HG03025 (cell line): ENCODE measurements around the gene CRYGS.
"Not testable (repeated sequence)": the region's sequence is repeated elsewhere in the genome, so short reads cannot be mapped to it uniquely, and the experiment has no call there.

Source experiments
- ATAC-seq: cut with Tn5 transposase; IDR thresholded peaks from one replicate; pipeline ENCODE4 v1.9.1; 2021; ENCODE audit warnings: mild to moderate bottlenecking, moderate library complexity; ENCODE audit not compliant: unreplicated experiment, low FRiP score

Gene CRYGS

GRCh38 chr3:186564586-186564985 is 20.4 kb upstream of the CRYGS start:
- ATAC-seq = no peak

DNA sequence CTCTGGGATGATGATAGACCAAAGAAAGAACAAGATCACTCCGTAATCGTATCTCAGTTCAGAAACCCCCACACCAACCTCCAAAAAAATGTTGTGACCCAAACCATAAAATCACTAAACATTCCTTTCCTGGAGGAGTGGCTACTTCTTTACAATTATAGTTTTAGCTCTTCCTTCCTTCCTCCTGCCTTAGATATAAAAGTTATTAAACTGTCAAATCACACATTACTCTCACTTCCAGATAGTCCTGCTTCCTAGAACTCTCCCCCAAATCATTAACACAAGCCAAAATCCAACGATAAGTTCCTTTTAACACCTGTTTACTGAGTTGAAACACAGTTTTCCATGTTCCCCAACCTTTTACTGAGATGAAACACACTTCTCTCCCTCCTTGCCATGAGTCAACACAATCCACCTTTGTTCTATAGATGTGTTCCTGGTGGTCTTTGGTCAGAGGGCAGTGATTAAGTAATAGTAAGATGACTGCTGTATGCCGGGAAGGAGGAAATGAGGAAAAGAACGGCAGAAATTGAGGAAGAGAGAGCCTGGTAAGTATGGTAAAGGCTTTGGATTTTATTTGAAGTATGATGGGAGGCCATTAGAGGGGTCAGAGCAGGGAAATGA is 8.3 kb upstream of the CRYGS start:
- no peak for ATAC-seq

DNA sequence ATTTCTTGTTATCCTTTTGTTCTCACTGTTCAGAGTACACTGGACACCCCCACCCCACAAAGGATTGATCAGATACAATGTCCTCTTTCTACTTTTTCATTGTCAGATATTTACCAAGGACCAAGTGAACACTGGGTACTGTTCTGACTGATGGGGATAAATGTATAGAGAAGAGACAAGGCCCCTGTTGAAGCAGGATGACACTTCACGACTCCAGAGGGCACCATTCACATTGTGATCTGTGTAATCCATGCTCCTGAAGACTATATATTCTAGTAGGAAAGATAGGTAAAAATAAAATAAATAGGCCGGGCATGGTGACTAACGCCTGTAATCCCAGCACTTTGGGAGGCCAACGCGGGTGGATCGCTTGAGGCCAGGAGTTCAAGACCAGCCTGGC is 7.2 kb upstream of the CRYGS start:
- ATAC-seq = no peak

GRCh38 chr3:186549497-186549896 is 5.3 kb upstream of the CRYGS start:
- ATAC-seq = no peak

GRCh38 chr3:186540835-186541226 is 3.3 kb downstream of the CRYGS start:
- no peak for ATAC-seq

GRCh38 chr3:186540221-186540834 is 3.9 kb downstream of the CRYGS start:
- no peak for ATAC-seq

DNA sequence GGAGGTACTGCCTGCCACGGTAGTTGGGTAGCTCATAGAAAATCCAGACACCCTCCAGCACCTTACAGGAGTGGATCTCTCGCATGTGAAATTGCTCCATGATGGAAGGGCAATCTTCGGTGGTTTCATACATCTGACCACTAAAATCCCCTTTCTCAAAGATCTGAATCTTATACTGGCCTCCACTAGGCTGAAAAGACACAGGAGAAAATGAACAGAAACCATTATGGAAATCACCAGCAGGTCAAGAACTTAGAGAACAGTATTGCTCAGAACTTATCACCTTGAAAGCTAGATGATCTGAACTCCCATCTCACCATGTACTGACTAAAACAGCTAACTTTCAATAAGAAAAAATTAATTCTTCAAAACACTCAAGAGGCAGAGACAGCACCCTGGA is 5.4 kb downstream of the CRYGS start:
- ATAC-seq = no peak

DNA sequence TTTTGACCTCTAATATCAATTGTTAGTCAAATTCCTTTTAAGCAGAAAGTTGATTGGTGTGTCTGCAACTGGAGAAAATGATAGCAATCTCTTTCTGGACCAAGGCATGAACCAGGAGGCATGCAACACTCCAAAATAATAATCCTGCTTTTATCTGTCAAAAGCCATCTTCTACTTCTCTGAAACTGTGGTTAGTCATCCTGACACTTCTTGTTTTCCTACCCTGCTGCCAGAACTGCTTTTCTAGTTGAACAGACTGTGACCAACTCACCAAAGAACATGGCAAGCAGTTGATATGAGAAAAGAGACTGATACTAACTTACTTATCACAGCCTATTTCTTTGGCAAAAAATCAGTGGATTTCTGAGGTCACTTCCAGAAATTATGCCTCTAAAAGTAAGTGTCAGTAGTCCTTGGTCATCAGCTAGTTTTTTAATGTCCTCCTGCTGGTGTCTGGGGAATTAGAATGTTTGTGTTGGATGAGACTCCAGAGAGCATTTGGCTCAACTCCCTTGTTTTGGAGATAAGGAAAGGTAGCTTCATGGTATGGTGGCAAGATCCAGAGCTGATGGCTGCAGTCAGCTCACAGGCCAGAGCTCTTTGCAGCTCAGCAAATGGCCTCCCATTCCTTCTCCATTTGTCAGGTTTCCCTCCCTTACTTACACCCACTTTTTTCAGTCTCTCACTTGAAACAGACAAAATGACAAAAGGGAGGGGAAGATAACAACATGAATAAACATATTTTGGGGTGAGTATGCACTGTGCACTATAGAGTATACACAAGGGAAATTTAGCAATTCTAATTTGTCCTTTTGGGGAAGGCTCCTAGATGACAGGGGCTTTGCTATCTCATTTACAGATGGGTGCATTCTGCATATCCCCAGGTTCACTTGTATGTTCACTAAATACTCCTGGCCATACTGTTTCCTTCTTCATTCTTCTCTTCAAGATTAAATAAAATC is 7.0 kb downstream of the CRYGS start:
- ATAC-seq = no peak

DNA sequence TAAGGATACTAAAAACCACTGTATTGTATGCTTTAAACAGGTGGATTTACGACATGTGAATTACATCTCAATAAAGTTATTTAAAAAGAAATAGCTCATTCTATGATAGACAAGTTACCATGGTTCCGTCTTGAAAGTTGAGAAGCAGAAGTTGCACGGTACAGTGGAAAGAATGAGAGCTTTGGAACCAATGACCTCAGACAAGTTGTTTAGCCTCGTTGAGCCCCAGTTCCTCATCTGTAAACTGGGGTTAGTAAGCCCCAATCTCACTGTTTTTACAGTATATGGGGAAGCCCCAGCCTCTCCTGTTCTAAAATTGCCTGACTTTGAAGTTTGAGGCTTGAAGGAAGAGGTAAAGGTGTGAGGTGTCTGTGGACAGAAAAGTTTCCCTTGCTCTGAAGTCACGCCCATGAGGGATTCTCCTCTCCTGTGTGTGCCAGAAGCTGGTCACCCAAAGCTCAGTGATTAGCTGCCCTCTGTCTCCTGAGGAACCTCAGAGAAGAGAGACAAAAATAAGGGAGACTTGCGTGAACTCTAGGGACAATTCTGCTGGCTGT is 10.0 kb downstream of the CRYGS start:
- peak; percentile 74 for ATAC-seq

GRCh38 chr3:186532598-186533072 is 11.5 kb downstream of the CRYGS start:
- no peak for ATAC-seq

- not testable (repeated sequence) for ATAC-seq
Observed at GRCh38 chr3:186531694-186532093, 12.5 kb downstream of the CRYGS start.

GRCh38 chr3:186530415-186530814 is 13.8 kb downstream of the CRYGS start:
- ATAC-seq = no peak

- no peak for ATAC-seq
Observed at GRCh38 chr3:186529201-186529999, 14.8 kb downstream of the CRYGS start.

- no peak for ATAC-seq
Observed at GRCh38 chr3:186526256-186526606, 17.9 kb downstream of the CRYGS start.

DNA sequence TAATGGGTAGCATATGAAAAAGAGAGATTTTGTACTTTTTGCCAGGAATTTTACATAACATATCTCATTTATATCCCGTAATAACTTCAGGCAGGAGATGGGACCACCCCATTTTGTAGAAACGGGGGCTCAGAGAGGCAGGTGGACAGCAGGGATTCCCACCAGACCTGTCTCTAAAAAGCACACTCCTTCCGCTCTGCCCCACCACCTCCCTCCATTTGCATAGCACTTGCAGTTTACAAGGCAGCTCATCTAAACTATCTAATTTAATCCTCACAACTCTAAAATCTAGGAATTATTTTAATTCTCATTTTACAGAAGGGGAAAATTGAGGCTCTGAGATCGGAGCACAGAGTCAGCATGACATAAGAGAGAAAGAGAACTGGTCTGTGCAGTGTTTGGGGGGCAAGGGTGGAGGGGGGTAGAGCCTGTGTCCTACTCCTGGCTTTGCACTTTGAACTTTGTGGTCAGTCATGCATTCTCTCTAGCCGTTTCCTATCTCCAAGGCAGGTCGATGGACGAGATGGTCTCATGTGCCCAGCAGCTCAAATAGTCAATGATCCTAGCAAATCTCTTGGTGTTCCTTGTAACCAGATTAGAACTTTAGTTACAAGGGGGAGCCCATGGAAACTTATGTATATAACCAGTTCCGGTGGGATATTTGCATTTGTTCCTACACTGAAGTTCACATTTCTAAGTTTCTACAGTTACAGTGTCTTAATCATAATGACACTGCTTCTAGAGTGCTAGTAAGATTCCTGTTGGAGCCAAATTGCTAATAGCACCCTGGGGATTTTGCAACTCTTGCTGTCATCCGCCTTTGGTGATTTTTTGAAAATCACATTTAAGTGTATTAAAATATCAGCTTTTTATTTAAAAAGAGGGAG is 18.6 kb downstream of the CRYGS start:
- ATAC-seq = no peak

GRCh38 chr3:186524616-186525015 is 19.6 kb downstream of the CRYGS start:
- ATAC-seq = no peak

- no peak for ATAC-seq
Observed at GRCh38 chr3:186523434-186523833, 20.7 kb downstream of the CRYGS start.

- no peak for ATAC-seq
Observed at GRCh38 chr3:186523022-186523421, 21.2 kb downstream of the CRYGS start.
